PC-3 (cell line): ENCODE results near the gene GABARAPL1.

Source experiments
- CTCF ChIP-seq: fragments of 300-600 bp; sonication (generic); conservative IDR thresholded peaks from 2 replicates; pipeline ENCODE4 v1.5.1; 2017; ENCODE audit warnings: antibody characterized with exemption, low read depth, mild to moderate bottlenecking, low read length
- EZH2 ChIP-seq: fragments of 300-600 bp; sonication (generic); IDR thresholded peaks from one replicate; pipeline ENCODE4 v1.6.1; 2017; ENCODE audit warnings: antibody characterized with exemption, mild to moderate bottlenecking, low read length; ENCODE audit not compliant: unreplicated experiment

GRCh38 chr12:10268037-10268436 is 55.4 kb downstream of the GABARAPL1 start:
- TF ChIP-seq CTCF, result no peak
- no peak for TF ChIP-seq EZH2
